GM12878 (cell line): Measurements from ENCODE around the gene DEXI. TPM values are rescaled to one million over a fixed set of nuclear protein-coding genes. Genes with fewer than 3 reads are reported as not detected.

Source experiments
- ATAC-seq: fragments of 200-7000 bp; cut with Tn5 transposase; 3 replicates; pipeline ENCODE4 v1.9.1; 2020; ENCODE audit warnings: mild to moderate bottlenecking, moderate library complexity
- BruUV-seq: library from RNA; stranded (reverse); fragments of 400-500 nt; replicated peaks from 2 replicates; lab custom pipeline; 2021; lab: Mats Ljungman, UMichigan
- CTCF ChIA-PET: fragments of 300-600 bp; sonication (Branson Sonifier 250); formaldehyde crosslinking; extraction: SDS; loops from one replicate; lab custom pipeline; 2021; ENCODE audit warnings: inconsistent platforms; lab: Yijun Ruan, JAX
- POLR2A ChIA-PET: fragments of 350-600 bp; formaldehyde crosslinking; extraction: SDS; loops from one replicate; lab custom pipeline; 2021; ENCODE audit warnings: inconsistent platforms; lab: Charles Lee
- RAD21 ChIA-PET: fragments of 300-600 bp; sonication (Branson Sonifier 250); formaldehyde crosslinking; loops from one replicate; lab custom pipeline; 2023; ENCODE audit warnings: antibody characterized with exemption; ENCODE audit not compliant: unreplicated experiment; lab: Charles Lee
- SMC1A ChIA-PET: fragments of 300-600 bp; sonication (Branson Sonifier 250); formaldehyde crosslinking; loops from one replicate; lab custom pipeline; 2023; ENCODE audit not compliant: unreplicated experiment, uncharacterized antibody; lab: Charles Lee
- DNase-seq: peaks from one replicate; pipeline ENCODE4 v3.0.0-alpha.2; 2011; ENCODE audit warnings: low read depth, low spot score
- FAIRE-seq: peaks from 3 replicates; lab custom pipeline; 2011; peaks lifted over from hg19 to GRCh38; lab: Jason Lieb, UNC
- H2AFZ ChIP-seq: 2 replicates; pipeline ENCODE4 v1.6.0; 2011; ENCODE audit warnings: low read depth, low read length, control low read depth; ENCODE audit not compliant: control insufficient read depth
- H3K27ac ChIP-seq: 2 replicates; pipeline ENCODE4 v1.5.1; 2011; ENCODE audit warnings: control low read depth; ENCODE audit not compliant: control insufficient read depth, insufficient read depth
- H3K27me3 ChIP-seq, 2 experiments: replicated peaks in 1 of 2; 2 replicates each; pipeline versions ENCODE4 v1.6.0 to v1.6.1; 2011; ENCODE audit warnings: low read length in 1 of 2; ENCODE audit not compliant: control insufficient read depth in 2 of 2, insufficient read depth in 2 of 2
- H3K36me3 ChIP-seq, 2 experiments: 2 replicates each; pipeline ENCODE4 v1.5.1; 2011; ENCODE audit warnings: low read length in 1 of 2; ENCODE audit not compliant: control insufficient read depth in 2 of 2, insufficient read depth in 2 of 2
- H3K4me1 ChIP-seq: 2 replicates; pipeline ENCODE4 v1.6.1; 2011; ENCODE audit warnings: mild to moderate bottlenecking, low read length, moderate library complexity, mixed read lengths; ENCODE audit not compliant: control insufficient read depth, insufficient read depth
- H3K4me2 ChIP-seq: 2 replicates; pipeline ENCODE4 v1.6.0; 2011; ENCODE audit warnings: control low read depth; ENCODE audit not compliant: control insufficient read depth, insufficient read depth
- H3K4me3 ChIP-seq: fragments of 200-600 bp; sonication (generic); 2 replicates; pipeline ENCODE4 v1.5.1; 2016
- H3K79me2 ChIP-seq: 2 replicates; pipeline ENCODE4 v1.6.0; 2011; ENCODE audit warnings: low read length; ENCODE audit not compliant: control insufficient read depth, insufficient read depth
- H3K9ac ChIP-seq: 2 replicates; pipeline ENCODE4 v1.8.0; 2011; ENCODE audit warnings: low read length, control low read depth, mixed read lengths; ENCODE audit not compliant: control insufficient read depth, insufficient read depth
- H3K9me3 ChIP-seq: replicated peaks from 3 replicates; pipeline ENCODE4 v1.5.1; 2011; ENCODE audit warnings: mild to moderate bottlenecking, low read length; ENCODE audit not compliant: control insufficient read depth, insufficient read depth
- H4K20me1 ChIP-seq: 2 replicates; pipeline ENCODE4 v1.6.0; 2011; ENCODE audit not compliant: control insufficient read depth, insufficient read depth
- BHLHE40 ChIP-seq, 2 experiments: fragments of 450-650 bp in 1 of 2; IDR thresholded peaks; 2 replicates each; pipeline ENCODE4 v1.6.1; 2011 to 2017; ENCODE audit warnings: low read depth in 2 of 2, borderline replicate concordance in 1 of 2, improper control_type of control experiment in 1 of 2, low read length in 1 of 2, mild to moderate bottlenecking in 1 of 2
- EZH2 ChIP-seq: IDR thresholded peaks from 2 replicates; pipeline ENCODE4 v1.6.1; 2012; ENCODE audit warnings: low read depth, mild to moderate bottlenecking, control low read depth, inconsistent platforms, low read length, borderline replicate concordance; ENCODE audit not compliant: control insufficient read depth
- IKZF1 ChIP-seq: fragments of 450-650 bp; conservative IDR thresholded peaks from 2 replicates; pipeline ENCODE4 v1.6.1; 2017; ENCODE audit warnings: antibody characterized with exemption, mild to moderate bottlenecking
- MTA2 ChIP-seq: fragments of 450-650 bp; IDR thresholded peaks from 2 replicates; pipeline ENCODE4 v1.6.1; 2016; ENCODE audit warnings: low read depth, mild to moderate bottlenecking, moderate library complexity
- NRF1 ChIP-seq: conservative IDR thresholded peaks from 2 replicates; pipeline ENCODE4 v1.6.1; 2011; ENCODE audit warnings: mild to moderate bottlenecking, low read depth, low read length, improper control_type of control experiment
- PML ChIP-seq: IDR thresholded peaks from 2 replicates; pipeline ENCODE4 v1.6.1; 2012; ENCODE audit warnings: low read length, inconsistent platforms
- SMAD1 ChIP-seq: fragments of 450-650 bp; IDR thresholded peaks from 2 replicates; pipeline ENCODE4 v1.6.1; 2018; ENCODE audit warnings: mild to moderate bottlenecking, low read depth; ENCODE audit not compliant: partially characterized antibody
- TAF1 ChIP-seq: IDR thresholded peaks from 2 replicates; pipeline ENCODE4 v1.6.1; 2011; ENCODE audit warnings: mild to moderate bottlenecking, low read depth, low read length, borderline replicate concordance
- TBL1XR1 ChIP-seq: IDR thresholded peaks from 2 replicates; pipeline ENCODE4 v1.6.1; 2012; ENCODE audit warnings: low read depth, low read length, improper control_type of control experiment
- ZBED1 ChIP-seq: IDR thresholded peaks from 2 replicates; pipeline ENCODE4 v1.6.1; 2016; ENCODE audit warnings: borderline replicate concordance
- WGBS: methylation state at CpG from one replicate; pipeline ENCODE4 v1.1.6; 2016; ENCODE audit warnings: low lambda C conversion rate; ENCODE audit not compliant: insufficient replicate concordance, insufficient coverage; ENCODE audit errors: missing lambda C conversion rate; 5-methylcytosine and 5-hydroxymethylcytosine counted together
- in situ Hi-C: fragments of 300-500 bp; cut with MboI; formaldehyde crosslinking; loops from 9 replicates; pipeline ENCODE4 v1.14.3; 2018; ENCODE audit warnings: mixed read lengths
- intact Hi-C: fragments of 100-400 bp; cut with micrococcal nuclease; formaldehyde crosslinking; loops from one replicate; pipeline ENCODE4 v1.14.2; 2022; ENCODE audit not compliant: unreplicated experiment
- polyA plus RNA-seq, 11 experiments: library from polyadenylated mRNA; depleted of rRNA in 4 of 11; unstranded in 6 of 11; stranded (reverse) in 5 of 11; fragments of >200 nt; fragmentation: Nextera tagmentation in 4 of 11; fragmentation: Illumina TruSeq in 1 of 11; extraction: Ambion mirVana in 4 of 11; extraction: Trizol in 1 of 11; gene quantifications; 1 replicate in 1 of 11; 2 replicates in 10 of 11; pipeline versions ENCODE4 v1.2.1 to v1.2.3, GENCODE V29; 2011 to 2016; ENCODE audit warnings: inconsistent platforms in 2 of 11, missing spikeins in 2 of 11, low read depth in 1 of 11
- total RNA-seq, 4 experiments: library from RNA; depleted of rRNA in 3 of 4; stranded (reverse); fragments of >200 nt in 3 of 4; fragmentation: Illumina TruSeq in 1 of 4; extraction: Trizol in 1 of 4; gene quantifications; 2 replicates each; pipeline versions ENCODE4 v1.2.1 to v1.2.3, GENCODE V29; 2013 to 2021
- TF ChIP-seq, protein P1 (sequence below): IDR thresholded peaks from 2 replicates; pipeline ENCODE4 v1.6.1; 2011; ENCODE audit warnings: borderline replicate concordance, low read depth, mild to moderate bottlenecking, moderate library complexity, mixed read lengths, low read length; ENCODE audit not compliant: insufficient read depth; ENCODE audit errors: extremely low read length
- TF ChIP-seq, protein P2 (sequence below): IDR thresholded peaks from 2 replicates; pipeline ENCODE4 v1.6.1; 2011; ENCODE audit warnings: mild to moderate bottlenecking, low read depth, low read length, moderate library complexity; ENCODE audit not compliant: insufficient replicate concordance
- TF ChIP-seq, protein P3 (sequence below): fragments of 450-650 bp; formaldehyde crosslinking; IDR thresholded peaks from 2 replicates; pipeline ENCODE4 v1.5.0; 2022; ENCODE audit warnings: mild to moderate bottlenecking, missing genetic modification characterization

DEXI gene
- total and polyA plus RNA-seq, 10 of the 15 experiments (the other 5 are each of a cell fraction or from before 2014, with no cell fraction given) = 1.4 to 26.3 (median 18.4) TPM

DNA sequence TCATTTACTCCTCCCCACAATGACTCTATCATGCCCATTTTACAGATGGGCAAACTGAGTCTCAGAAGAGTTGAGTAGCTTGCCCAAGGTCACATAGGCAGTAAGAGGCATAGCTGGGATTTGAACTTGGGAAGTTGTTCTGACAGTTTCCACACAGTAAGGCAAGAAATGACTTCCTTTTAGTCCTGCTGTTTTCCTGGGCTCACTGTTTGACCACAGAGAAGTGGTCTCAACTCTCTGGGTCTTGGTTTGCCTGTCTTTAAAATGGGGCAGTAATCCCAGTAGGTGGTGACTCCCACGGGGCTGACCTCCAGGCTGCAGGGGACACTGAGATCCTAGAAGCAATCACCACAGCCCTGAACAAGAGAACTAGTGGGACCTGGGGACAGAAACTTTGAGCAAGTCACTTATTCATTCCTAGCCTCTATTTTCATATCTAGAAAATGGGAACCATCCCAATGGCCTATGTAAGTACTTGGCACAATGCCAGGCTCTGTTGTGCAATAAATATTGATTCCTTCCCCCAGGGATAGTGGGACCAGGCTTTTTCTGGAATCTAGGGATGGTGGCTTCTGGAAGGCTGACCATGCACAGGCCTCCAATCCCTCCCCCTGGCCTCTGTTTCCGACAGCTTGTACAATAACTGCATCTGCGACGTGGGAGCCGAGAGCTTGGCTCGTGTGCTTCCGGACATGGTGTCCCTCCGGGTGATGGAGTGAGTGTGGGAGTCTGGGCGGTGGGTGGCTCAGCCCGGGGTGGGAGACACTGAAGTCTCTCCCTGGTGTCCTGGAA lies 20.5 kb downstream of the DEXI start:
- intact Hi-C loops (no loop called here), in situ Hi-C loops (no loop called here)
- RAD21 ChIA-PET = interaction anchor here (0.5 to 1.3 kb wide), 3 partner anchors 45 to 178 kb away, joined by 3 to 5 read pairs (median 3); partner anchors contain the start of genes CIITA and NUBP1
- no peaks in the 10 kb centered on the region for H4K20me1 ChIP-seq
- CTCF ChIA-PET = interaction anchor here (1.3 to 3.1 kb wide), 3 partner anchors 25 to 407 kb away, joined by 3 to 13 read pairs (median 4); no protein-coding TSS in a partner anchor
- SMC1A ChIA-PET = interaction anchor here (0.9 to 1.9 kb wide), 6 partner anchors 9 to 173 kb away, joined by 3 to 9 read pairs (median 3); no protein-coding TSS in a partner anchor
- H3K79me2 ChIP-seq = no peaks in the 10 kb centered on the region
- no peak for ATAC-seq
- H3K4me1 ChIP-seq = peaks cover 7% of the 10 kb centered on the region
- H3K9me3 ChIP-seq = no peaks in the 10 kb centered on the region
- POLR2A ChIA-PET = interaction anchor here (0.5 to 2.8 kb wide), 5 partner anchors 9 to 148 kb away, joined by 3 to 10 read pairs (median 3); no protein-coding TSS in a partner anchor
- no peak overlapping the region for H3K4me3 ChIP-seq
- H3K9ac ChIP-seq = no peak overlapping the region
- H2AFZ ChIP-seq = no peak overlapping the region
- no peak for DNase-seq
- H3K27me3 ChIP-seq = no peaks in the 10 kb centered on the region
- WGBS = 93% methylated on average over 10 of the region's 10 CpGs
- peaks cover 38 to 39% of the 10 kb centered on the region in 2 experiments for H3K36me3 ChIP-seq
- H3K27ac ChIP-seq = no peak overlapping the region
- BruUV-seq = no TSS peak
- FAIRE-seq = peak; percentile 44
- H3K4me2 ChIP-seq = no peak overlapping the region
- TF ChIP-seq NRF1 (no peak), BHLHE40 (IDR thresholded peaks at IDR 0.05; ENCODE audit: borderline replicate concordance in 1 of 2, low read depth in 2 of 2, low read length in 1 of 2) (no peak), IKZF1 (no peak), MTA2 (no peak), ZBED1 (no peak), TBL1XR1 (no peak), TAF1 (no peak), SMAD1 (peak; percentile 66), PML (peak; percentile 38; the same call in 1 of the 2 replicates), EZH2 (no peak)
- TF ChIP-seq, protein P1, sequence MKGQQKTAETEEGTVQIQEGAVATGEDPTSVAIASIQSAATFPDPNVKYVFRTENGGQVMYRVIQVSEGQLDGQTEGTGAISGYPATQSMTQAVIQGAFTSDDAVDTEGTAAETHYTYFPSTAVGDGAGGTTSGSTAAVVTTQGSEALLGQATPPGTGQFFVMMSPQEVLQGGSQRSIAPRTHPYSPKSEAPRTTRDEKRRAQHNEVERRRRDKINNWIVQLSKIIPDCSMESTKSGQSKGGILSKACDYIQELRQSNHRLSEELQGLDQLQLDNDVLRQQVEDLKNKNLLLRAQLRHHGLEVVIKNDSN = no peak
- TF ChIP-seq, protein P2, sequence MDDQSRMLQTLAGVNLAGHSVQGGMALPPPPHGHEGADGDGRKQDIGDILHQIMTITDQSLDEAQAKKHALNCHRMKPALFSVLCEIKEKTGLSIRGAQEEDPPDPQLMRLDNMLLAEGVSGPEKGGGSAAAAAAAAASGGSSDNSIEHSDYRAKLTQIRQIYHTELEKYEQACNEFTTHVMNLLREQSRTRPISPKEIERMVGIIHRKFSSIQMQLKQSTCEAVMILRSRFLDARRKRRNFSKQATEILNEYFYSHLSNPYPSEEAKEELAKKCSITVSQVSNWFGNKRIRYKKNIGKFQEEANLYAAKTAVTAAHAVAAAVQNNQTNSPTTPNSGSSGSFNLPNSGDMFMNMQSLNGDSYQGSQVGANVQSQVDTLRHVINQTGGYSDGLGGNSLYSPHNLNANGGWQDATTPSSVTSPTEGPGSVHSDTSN = no peak
- TF ChIP-seq, protein P3, sequence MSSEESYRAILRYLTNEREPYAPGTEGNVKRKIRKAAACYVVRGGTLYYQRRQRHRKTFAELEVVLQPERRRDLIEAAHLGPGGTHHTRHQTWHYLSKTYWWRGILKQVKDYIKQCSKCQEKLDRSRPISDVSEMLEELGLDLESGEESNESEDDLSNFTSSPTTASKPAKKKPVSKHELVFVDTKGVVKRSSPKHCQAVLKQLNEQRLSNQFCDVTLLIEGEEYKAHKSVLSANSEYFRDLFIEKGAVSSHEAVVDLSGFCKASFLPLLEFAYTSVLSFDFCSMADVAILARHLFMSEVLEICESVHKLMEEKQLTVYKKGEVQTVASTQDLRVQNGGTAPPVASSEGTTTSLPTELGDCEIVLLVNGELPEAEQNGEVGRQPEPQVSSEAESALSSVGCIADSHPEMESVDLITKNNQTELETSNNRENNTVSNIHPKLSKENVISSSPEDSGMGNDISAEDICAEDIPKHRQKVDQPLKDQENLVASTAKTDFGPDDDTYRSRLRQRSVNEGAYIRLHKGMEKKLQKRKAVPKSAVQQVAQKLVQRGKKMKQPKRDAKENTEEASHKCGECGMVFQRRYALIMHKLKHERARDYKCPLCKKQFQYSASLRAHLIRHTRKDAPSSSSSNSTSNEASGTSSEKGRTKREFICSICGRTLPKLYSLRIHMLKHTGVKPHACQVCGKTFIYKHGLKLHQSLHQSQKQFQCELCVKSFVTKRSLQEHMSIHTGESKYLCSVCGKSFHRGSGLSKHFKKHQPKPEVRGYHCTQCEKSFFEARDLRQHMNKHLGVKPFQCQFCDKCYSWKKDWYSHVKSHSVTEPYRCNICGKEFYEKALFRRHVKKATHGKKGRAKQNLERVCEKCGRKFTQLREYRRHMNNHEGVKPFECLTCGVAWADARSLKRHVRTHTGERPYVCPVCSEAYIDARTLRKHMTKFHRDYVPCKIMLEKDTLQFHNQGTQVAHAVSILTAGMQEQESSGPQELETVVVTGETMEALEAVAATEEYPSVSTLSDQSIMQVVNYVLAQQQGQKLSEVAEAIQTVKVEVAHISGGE (CRISPR knock-in tag) = no peak
